ENCODE measurements around the gene IL17RA.

DNA sequence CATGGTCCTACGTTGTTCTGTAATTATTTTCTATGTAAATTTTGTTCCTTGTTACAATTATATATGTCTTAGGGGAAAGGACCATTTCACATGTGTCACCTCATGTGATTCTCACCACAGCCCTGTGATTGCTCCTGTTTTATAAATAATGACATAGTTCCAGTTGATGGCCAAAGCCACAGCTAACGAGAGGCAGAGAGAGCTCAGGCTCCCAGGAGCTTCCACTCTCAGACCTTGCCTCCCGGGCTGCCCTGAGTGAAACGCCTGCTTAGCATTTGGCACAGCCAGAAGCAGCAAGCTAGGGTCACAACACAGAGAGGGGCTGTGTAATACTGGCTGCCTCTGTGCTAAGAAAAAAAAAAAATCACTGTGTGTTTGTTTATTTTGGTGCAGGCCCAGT is 30.4 kb downstream of the IL17RA start:
- TF ChIP-seq NR2F2 (IDR thresholded peaks at IDR 0.05) (no peak), TAF1 (conservative IDR thresholded peaks at IDR 0.05) (no peak)
- TF ChIP-seq, protein P1, sequence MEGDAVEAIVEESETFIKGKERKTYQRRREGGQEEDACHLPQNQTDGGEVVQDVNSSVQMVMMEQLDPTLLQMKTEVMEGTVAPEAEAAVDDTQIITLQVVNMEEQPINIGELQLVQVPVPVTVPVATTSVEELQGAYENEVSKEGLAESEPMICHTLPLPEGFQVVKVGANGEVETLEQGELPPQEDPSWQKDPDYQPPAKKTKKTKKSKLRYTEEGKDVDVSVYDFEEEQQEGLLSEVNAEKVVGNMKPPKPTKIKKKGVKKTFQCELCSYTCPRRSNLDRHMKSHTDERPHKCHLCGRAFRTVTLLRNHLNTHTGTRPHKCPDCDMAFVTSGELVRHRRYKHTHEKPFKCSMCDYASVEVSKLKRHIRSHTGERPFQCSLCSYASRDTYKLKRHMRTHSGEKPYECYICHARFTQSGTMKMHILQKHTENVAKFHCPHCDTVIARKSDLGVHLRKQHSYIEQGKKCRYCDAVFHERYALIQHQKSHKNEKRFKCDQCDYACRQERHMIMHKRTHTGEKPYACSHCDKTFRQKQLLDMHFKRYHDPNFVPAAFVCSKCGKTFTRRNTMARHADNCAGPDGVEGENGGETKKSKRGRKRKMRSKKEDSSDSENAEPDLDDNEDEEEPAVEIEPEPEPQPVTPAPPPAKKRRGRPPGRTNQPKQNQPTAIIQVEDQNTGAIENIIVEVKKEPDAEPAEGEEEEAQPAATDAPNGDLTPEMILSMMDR (IDR thresholded peaks at IDR 0.05; ENCODE audit: low read depth, low read length, missing input control): no peak
- TF ChIP-seq, protein P2, sequence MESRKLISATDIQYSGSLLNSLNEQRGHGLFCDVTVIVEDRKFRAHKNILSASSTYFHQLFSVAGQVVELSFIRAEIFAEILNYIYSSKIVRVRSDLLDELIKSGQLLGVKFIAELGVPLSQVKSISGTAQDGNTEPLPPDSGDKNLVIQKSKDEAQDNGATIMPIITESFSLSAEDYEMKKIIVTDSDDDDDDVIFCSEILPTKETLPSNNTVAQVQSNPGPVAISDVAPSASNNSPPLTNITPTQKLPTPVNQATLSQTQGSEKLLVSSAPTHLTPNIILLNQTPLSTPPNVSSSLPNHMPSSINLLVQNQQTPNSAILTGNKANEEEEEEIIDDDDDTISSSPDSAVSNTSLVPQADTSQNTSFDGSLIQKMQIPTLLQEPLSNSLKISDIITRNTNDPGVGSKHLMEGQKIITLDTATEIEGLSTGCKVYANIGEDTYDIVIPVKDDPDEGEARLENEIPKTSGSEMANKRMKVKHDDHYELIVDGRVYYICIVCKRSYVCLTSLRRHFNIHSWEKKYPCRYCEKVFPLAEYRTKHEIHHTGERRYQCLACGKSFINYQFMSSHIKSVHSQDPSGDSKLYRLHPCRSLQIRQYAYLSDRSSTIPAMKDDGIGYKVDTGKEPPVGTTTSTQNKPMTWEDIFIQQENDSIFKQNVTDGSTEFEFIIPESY (IDR thresholded peaks at IDR 0.05): no peak
